ENCODE measurements around the gene NKD2.

Gene NKD2

DNA sequence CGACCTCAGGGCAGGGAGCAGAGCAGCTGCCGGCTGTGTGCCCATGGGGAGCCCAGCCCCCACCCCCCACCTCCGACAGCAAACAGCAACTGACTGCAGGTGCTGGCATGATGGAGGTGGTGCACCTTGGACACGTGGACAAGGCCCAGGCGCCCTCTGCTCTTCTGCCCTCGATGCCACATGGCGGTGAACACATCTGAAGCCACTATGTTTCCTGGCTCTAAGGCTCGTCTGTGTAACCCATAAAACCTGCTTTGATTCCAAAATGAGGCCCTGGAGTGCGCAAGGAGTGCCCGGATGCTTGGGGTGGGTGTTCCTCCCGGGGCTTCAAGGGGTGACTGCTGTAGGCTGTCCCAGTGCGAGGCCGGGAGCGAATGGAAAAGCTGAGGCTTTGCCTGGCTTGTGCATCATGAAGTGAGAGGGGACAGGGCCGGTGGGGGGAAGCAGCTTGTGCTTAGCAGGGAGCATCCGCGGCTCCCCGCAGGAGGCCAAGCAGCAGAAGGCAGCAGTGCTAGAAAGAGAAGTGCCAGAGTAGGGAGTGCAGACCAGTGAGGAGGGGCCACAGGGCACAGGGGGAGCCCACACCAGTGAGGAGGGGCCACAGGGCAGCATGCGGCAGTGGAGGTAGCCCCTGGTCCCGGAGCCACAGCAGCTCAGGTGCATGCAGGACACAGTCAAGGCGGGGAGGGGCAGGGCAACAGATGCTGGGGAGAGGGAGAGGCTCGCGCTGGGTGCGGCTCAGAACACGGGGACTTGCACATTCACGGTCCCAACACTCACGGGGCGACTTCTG lies 30.0 kb downstream of the NKD2 start:
- no peak for TF ChIP-seq TAF1 (IDR thresholded peaks at IDR 0.05; ENCODE audit: borderline replicate concordance, insufficient read depth, low read length)
- TF ChIP-seq POLR2AphosphoS5 (IDR thresholded peaks at IDR 0.05; ENCODE audit: low read depth, low read length): no peak
- no peak for TF ChIP-seq SIN3A (IDR thresholded peaks at IDR 0.05; ENCODE audit: borderline replicate concordance, insufficient read depth, low read length)
- TF ChIP-seq, protein P1, sequence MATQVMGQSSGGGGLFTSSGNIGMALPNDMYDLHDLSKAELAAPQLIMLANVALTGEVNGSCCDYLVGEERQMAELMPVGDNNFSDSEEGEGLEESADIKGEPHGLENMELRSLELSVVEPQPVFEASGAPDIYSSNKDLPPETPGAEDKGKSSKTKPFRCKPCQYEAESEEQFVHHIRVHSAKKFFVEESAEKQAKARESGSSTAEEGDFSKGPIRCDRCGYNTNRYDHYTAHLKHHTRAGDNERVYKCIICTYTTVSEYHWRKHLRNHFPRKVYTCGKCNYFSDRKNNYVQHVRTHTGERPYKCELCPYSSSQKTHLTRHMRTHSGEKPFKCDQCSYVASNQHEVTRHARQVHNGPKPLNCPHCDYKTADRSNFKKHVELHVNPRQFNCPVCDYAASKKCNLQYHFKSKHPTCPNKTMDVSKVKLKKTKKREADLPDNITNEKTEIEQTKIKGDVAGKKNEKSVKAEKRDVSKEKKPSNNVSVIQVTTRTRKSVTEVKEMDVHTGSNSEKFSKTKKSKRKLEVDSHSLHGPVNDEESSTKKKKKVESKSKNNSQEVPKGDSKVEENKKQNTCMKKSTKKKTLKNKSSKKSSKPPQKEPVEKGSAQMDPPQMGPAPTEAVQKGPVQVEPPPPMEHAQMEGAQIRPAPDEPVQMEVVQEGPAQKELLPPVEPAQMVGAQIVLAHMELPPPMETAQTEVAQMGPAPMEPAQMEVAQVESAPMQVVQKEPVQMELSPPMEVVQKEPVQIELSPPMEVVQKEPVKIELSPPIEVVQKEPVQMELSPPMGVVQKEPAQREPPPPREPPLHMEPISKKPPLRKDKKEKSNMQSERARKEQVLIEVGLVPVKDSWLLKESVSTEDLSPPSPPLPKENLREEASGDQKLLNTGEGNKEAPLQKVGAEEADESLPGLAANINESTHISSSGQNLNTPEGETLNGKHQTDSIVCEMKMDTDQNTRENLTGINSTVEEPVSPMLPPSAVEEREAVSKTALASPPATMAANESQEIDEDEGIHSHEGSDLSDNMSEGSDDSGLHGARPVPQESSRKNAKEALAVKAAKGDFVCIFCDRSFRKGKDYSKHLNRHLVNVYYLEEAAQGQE (IDR thresholded peaks at IDR 0.05; ENCODE audit: insufficient read depth in 1 of 2, low read depth in 2 of 2, low read length in 2 of 2): no peak
- no peak for TF ChIP-seq FOXP2 (optimal IDR thresholded peaks at IDR 0.05; ENCODE audit: borderline replicate concordance, extremely low read depth, extremely low read length, insufficient read depth)

DNA sequence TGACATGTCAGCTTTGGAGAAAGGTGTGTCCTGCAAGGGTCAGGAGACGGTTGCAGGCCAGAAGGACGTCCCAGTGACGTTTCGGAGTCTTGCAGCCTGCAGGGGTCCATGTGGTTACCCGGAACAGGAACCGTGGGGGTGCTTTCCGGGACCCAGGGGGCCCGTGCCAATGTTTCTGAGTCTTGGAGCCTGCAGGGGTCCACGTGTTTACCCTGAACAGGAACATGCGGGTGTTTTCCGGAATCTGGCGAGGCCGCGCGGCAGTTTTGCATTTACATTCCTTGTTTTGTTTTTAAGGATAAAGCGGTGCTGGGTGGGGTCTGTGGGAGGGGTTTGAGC lies 30.6 kb downstream of the NKD2 start:
- TF ChIP-seq SIN3A (IDR thresholded peaks at IDR 0.05; ENCODE audit: borderline replicate concordance, insufficient read depth, low read length) (no peak), POLR2AphosphoS5 (IDR thresholded peaks at IDR 0.05; ENCODE audit: low read depth, low read length) (no peak), TAF1 (IDR thresholded peaks at IDR 0.05; ENCODE audit: borderline replicate concordance, insufficient read depth, low read length) (no peak), FOXP2 (optimal IDR thresholded peaks at IDR 0.05; ENCODE audit: borderline replicate concordance, extremely low read depth, extremely low read length, insufficient read depth) (no peak)
- TF ChIP-seq, protein P1 (IDR thresholded peaks at IDR 0.05; ENCODE audit: insufficient read depth in 1 of 2, low read depth in 2 of 2, low read length in 2 of 2): no peak

DNA sequence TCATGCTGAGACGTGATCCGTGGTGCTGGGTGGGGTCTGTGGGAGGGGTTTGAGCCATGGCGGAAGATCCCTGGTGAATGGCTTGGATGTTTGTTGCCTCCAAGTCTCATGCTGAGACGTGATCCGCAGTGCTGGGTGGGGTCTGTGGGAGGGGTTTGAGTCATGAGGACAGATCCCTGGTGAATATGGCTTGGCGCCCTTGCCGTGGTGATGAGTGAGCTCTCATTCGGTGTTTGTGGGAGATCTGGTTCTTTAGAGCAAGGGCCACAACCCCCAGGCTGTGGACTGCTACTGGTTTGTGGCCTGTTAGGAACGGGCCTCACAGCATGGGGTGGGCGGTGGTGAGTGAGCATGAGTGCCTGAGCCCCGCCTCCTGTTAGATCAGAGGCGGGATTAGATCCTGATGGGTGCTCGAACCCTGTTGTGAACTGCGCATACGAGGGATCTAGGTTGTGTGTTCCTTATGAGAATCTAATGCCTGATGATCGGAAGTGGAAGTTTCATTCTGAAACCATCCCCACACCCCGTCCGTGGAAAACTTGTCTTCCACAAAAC lies 31.2 kb downstream of the NKD2 start:
- TF ChIP-seq FOXP2 (optimal IDR thresholded peaks at IDR 0.05; ENCODE audit: borderline replicate concordance, extremely low read depth, extremely low read length, insufficient read depth) (no peak), SIN3A (IDR thresholded peaks at IDR 0.05; ENCODE audit: borderline replicate concordance, insufficient read depth, low read length) (no peak), TAF1 (IDR thresholded peaks at IDR 0.05; ENCODE audit: borderline replicate concordance, insufficient read depth, low read length) (no peak), POLR2AphosphoS5 (IDR thresholded peaks at IDR 0.05; ENCODE audit: low read depth, low read length) (no peak)
- TF ChIP-seq, protein P1 (IDR thresholded peaks at IDR 0.05; ENCODE audit: insufficient read depth in 1 of 2, low read depth in 2 of 2, low read length in 2 of 2): no peak

DNA sequence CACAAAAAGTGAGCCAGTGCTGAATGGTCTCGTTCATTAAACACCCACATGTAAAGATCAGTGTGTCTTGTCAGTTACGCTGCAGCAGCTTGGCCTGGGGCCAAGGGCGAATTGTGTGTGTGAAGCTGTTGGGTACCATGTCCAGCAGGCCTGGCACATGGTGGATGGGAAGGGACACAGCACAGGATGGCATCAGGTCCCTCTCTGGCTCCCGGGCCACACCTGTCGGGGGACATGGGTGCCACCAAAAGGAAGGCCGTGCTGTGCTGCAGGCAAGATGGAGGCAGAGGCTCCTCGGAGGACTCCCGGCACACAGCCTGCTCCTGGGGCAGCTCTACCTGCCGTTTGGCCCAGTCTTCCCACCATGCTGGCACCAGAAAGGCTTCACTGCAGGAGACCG lies 32.0 kb downstream of the NKD2 start:
- no peak for TF ChIP-seq SIN3A (IDR thresholded peaks at IDR 0.05; ENCODE audit: borderline replicate concordance, insufficient read depth, low read length)
- TF ChIP-seq, protein P1 (IDR thresholded peaks at IDR 0.05; ENCODE audit: insufficient read depth in 1 of 2, low read depth in 2 of 2, low read length in 2 of 2): no peak
- no peak for TF ChIP-seq POLR2AphosphoS5 (IDR thresholded peaks at IDR 0.05; ENCODE audit: low read depth, low read length)
- no peak for TF ChIP-seq FOXP2 (optimal IDR thresholded peaks at IDR 0.05; ENCODE audit: borderline replicate concordance, extremely low read depth, extremely low read length, insufficient read depth)
- no peak for TF ChIP-seq TAF1 (IDR thresholded peaks at IDR 0.05; ENCODE audit: borderline replicate concordance, insufficient read depth, low read length)

All from PFSK-1 (cell line).